ENCODE results near the gene MEGF6. TPM values are rescaled to one million over a fixed set of nuclear protein-coding genes. Genes with fewer than 3 reads are reported as not detected.

The MEGF6 gene
- total RNA-seq, 6 experiments from 2014 or later = 20.3 to 39.2 (median 23.0) TPM

DNA sequence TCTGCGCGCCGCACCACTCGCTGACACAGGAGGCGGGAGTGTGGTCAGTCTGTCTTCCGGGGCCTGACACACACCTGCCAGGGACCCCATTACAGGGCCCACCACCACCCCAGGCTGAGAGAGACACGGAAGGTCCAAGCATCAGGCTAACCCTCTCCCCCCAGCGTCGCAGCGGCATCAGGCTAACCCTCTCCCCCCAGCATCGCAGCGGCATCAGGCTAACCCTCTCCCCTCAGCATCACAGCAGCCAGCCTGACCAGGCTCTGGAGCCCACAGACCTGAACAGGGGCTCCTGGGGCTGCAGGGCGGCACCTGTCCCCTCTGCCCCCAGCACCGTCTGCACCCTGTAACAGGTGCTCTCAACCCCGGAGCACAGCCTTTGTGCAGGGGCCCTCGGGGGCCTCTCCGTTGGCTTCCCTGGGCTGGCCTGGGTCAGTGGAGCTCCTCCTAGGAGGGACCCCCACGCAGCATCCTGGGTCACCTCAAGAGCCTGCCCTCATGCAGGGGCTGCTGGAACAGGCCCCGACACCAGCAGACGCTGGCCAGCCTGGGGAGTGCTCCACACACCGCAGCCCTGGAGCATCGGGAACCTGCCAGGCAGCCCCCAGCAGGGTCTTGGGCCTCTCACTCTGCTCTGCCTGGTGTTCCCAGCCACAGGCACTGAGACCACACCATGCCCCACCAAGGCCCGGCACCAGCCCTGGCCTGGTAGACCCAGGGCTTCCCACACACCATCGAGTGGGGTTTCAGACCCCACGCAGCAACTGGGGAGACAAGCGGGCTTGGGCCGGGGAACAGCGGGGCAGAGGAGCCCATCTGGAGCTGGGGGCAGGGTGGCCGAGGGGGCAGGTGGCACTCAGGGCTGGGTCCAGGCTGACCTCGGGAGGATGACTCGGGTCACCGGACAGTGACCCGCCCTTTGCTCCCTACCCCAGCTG lies 67.0 kb downstream of the MEGF6 start:
- Mint-ChIP-seq H3K27me3 (ENCODE audit: insufficient read depth) (no peaks in the 10 kb centered on the region; the same call in none of the 2 replicates), H3K9me3 (no peaks in the 10 kb centered on the region), H3K4me3 (no peak overlapping the region), H3K36me3 (ENCODE audit: low read depth) (no peaks in the 10 kb centered on the region), H3K4me1 (ENCODE audit: low read depth) (peaks cover 38% of the 10 kb centered on the region), H3K27ac (peak overlapping the region; percentile 98; the same call in 1 of the 2 replicates)
- TF ChIP-seq, protein P1, sequence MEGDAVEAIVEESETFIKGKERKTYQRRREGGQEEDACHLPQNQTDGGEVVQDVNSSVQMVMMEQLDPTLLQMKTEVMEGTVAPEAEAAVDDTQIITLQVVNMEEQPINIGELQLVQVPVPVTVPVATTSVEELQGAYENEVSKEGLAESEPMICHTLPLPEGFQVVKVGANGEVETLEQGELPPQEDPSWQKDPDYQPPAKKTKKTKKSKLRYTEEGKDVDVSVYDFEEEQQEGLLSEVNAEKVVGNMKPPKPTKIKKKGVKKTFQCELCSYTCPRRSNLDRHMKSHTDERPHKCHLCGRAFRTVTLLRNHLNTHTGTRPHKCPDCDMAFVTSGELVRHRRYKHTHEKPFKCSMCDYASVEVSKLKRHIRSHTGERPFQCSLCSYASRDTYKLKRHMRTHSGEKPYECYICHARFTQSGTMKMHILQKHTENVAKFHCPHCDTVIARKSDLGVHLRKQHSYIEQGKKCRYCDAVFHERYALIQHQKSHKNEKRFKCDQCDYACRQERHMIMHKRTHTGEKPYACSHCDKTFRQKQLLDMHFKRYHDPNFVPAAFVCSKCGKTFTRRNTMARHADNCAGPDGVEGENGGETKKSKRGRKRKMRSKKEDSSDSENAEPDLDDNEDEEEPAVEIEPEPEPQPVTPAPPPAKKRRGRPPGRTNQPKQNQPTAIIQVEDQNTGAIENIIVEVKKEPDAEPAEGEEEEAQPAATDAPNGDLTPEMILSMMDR (IDR thresholded peaks at IDR 0.05) = no peak
- DNase-seq = no peak

DNA sequence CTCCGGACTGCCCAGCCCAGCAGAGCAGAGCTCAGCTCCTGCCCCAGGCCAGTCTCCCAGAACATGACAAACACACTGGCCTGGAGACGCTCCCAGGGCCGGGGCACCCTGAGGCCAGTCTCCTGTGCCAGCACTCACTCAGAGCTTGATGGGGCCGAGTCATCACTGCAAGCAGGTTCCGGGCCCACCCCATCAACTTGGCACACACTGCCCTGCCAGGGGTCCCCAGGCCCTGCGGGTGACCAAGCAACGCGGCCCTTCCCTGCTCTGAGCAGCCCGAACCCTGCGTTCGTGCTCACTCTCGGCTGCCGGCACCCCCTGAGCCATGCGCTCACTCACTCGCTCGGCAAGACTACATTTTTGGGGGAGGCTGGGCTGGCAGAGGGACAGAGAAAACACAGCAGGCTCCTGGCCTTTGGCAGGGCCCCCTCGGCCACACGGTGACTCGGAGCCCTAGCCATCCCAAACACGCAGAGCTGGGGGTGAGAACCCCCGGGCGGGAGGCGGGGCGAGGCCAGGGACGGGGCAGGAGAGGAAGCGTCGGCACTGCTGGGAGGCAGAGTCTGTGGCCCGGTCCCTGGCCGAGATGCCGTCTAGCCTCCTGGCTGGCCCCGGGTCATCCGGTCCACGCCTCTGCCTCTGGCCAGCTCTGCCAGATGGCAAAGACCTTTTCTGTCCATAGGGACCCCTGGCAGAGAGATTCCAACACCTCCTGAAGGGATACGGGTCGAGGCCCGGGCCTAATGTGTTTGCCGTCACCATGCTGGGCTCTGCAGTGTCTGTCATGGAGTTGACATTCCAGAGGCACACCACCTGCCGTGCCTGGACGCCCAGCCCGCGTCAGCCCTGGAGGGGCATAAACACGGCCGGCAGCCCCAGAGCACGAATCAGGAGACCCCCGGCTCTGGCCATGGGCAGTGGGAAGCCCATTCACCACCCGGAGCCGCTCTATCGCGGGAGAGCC lies 68.0 kb downstream of the MEGF6 start:
- H3K9me3 Mint-ChIP-seq = no peaks in the 10 kb centered on the region
- H3K27me3 Mint-ChIP-seq (ENCODE audit: insufficient read depth) = no peaks in the 10 kb centered on the region; the same call in none of the 2 replicates
- peak overlapping the region; percentile 71 for H3K4me3 Mint-ChIP-seq
- H3K4me1 Mint-ChIP-seq (ENCODE audit: low read depth) = peaks cover 38% of the 10 kb centered on the region
- H3K36me3 Mint-ChIP-seq (ENCODE audit: low read depth) = no peaks in the 10 kb centered on the region
- TF ChIP-seq, protein P1 (IDR thresholded peaks at IDR 0.05) = no peak
- peak; percentile 98 for DNase-seq
- H3K27ac Mint-ChIP-seq = peak overlapping the region; percentile 98

DNA sequence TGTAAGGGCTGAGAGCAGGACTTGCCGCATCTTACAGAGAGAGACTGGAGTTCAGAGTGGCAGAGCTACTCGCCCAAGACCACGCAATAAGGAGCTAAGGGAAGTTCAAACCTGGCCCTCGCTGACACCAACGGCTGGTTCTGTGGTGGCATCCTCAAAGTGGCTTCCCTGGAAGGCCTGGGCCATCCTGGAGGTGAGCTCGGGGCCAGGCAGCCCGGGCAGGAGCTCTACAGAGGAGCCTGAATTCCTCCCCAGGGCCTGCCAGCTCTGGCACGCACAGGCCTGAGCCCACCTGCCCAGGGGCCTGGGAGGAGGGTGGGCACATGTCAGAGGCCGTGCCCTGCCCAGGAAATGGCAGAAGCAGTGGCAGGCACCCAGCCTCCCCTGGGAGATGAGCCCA lies 68.6 kb downstream of the MEGF6 start:
- no peaks in the 10 kb centered on the region; the same call in 1 of the 2 replicates for H3K27me3 Mint-ChIP-seq (ENCODE audit: insufficient read depth)
- H3K9me3 Mint-ChIP-seq = no peaks in the 10 kb centered on the region
- DNase-seq = no peak
- H3K4me1 Mint-ChIP-seq (ENCODE audit: low read depth) = peaks cover 31% of the 10 kb centered on the region
- peak overlapping the region; percentile 98 for H3K27ac Mint-ChIP-seq
- H3K36me3 Mint-ChIP-seq (ENCODE audit: low read depth) = no peaks in the 10 kb centered on the region
- TF ChIP-seq, protein P1 (IDR thresholded peaks at IDR 0.05) = no peak
- peak overlapping the region; percentile 71; the same call in 1 of the 2 replicates for H3K4me3 Mint-ChIP-seq

DNA sequence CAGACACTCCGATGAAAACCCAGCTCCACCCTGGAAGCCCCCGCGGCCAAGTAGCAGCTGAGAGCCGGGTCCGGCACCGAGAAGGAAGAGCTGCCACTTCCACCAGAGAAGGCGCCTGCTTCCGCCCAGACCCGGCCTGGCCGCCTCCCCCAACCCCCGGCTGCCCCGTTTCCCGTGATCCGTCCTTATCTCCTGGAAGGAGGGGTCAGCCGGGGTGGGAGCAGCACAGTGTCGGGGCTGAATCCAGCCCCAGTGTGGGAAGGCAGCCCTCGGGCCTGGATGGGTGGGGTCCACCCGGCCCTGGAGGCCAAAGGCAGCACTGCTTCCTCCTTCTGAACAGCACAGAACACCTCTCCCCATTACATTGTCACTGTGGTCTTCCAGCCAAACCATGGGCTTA lies 69.4 kb downstream of the MEGF6 start:
- Mint-ChIP-seq H3K9me3 (no peaks in the 10 kb centered on the region), H3K27ac (peak overlapping the region; percentile 98)
- no peak for DNase-seq

DNA sequence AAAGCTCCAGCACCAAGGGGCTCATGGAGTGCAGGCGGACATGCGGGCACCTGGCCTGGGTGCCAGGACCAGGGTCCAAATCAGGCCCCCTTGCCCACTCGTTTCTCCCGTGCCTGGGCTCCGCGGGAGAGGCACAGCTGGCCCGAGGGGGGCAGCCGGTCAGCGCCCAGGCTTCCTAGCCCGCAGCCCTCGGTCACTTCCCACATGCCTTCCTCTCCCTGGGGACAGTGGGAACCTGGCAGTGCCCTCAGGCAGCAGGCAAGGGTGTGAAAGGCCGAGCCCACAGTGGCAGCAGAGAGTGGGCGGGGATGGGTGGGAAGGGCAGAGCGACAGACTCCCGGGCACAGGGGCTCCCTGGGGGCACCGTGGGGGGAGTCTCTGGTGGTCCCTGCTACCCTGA lies 69.8 kb downstream of the MEGF6 start:
- H3K27me3 Mint-ChIP-seq (ENCODE audit: insufficient read depth) = no peaks in the 10 kb centered on the region; the same call in 1 of the 2 replicates
- no peaks in the 10 kb centered on the region for H3K36me3 Mint-ChIP-seq (ENCODE audit: low read depth)
- H3K27ac Mint-ChIP-seq = peak overlapping the region; percentile 61
- TF ChIP-seq, protein P1 (IDR thresholded peaks at IDR 0.05) = no peak
- DNase-seq = no peak
- no peaks in the 10 kb centered on the region for H3K9me3 Mint-ChIP-seq
- peaks cover 30% of the 10 kb centered on the region for H3K4me1 Mint-ChIP-seq (ENCODE audit: low read depth)
- no peak overlapping the region for H3K4me3 Mint-ChIP-seq

More for the DNA sequence above, 69.4 kb downstream of the MEGF6 start:
- TF ChIP-seq, protein P1 (IDR thresholded peaks at IDR 0.05) = peak; percentile 15; the same call in 1 of the 2 replicates
- Mint-ChIP-seq H3K4me1 (ENCODE audit: low read depth) (peaks cover 30% of the 10 kb centered on the region), H3K36me3 (ENCODE audit: low read depth) (no peaks in the 10 kb centered on the region), H3K27me3 (ENCODE audit: insufficient read depth) (no peaks in the 10 kb centered on the region; the same call in 1 of the 2 replicates), H3K4me3 (no peak overlapping the region)

Data from HFFc6 (cell line).